Panc1 (cell line): ENCODE results near the gene TUBGCP3. TPM values are rescaled to one million over a fixed set of nuclear protein-coding genes. Genes with fewer than 3 reads are reported as not detected.

Experiments used
- ATAC-seq: fragments of 200-7000 bp; cut with Tn5 transposase; 2 replicates; pipeline ENCODE4 v1.9.1; 2020; ENCODE audit warnings: mild to moderate bottlenecking, moderate library complexity
- BruUV-seq: library from RNA; stranded (reverse); fragments of 400-500 nt; replicated peaks from 2 replicates; lab custom pipeline; 2021; lab: Mats Ljungman, UMichigan
- CTCF ChIA-PET: fragments of 300-600 bp; sonication (Branson Sonifier 250); formaldehyde crosslinking; loops from one replicate; lab custom pipeline; 2022; ENCODE audit warnings: antibody characterized with exemption; lab: Charles Lee
- POLR2A ChIA-PET: fragments of 300-600 bp; sonication (Branson Sonifier 250); formaldehyde crosslinking; loops from one replicate; lab custom pipeline; 2022; ENCODE audit warnings: antibody characterized with exemption; lab: Charles Lee
- DNase-seq: peaks from one replicate; pipeline ENCODE4 v3.0.0-alpha.2; 2010; ENCODE audit warnings: low read depth, low spot score
- H3K27ac ChIP-seq: 2 replicates; pipeline ENCODE4 v1.5.1; 2011; ENCODE audit warnings: mild to moderate bottlenecking, low read length, inconsistent platforms
- H3K27me3 ChIP-seq: fragments of 200-500 bp; sonication (Bioruptor generic); 2 replicates; pipeline ENCODE4 v1.6.0; 2014; ENCODE audit warnings: low read length, inconsistent platforms; ENCODE audit not compliant: control insufficient read depth, insufficient read depth
- H3K36me3 ChIP-seq: fragments of 200-500 bp; sonication (Bioruptor generic); 2 replicates; pipeline ENCODE4 v1.5.1; 2014; ENCODE audit warnings: inconsistent platforms, mild to moderate bottlenecking, low read length, moderate library complexity; ENCODE audit not compliant: control insufficient read depth, insufficient read depth
- H3K4me1 ChIP-seq: 2 replicates; pipeline ENCODE4 v1.5.1; 2011; ENCODE audit warnings: inconsistent platforms, mild to moderate bottlenecking, low read length, moderate library complexity; ENCODE audit not compliant: control insufficient read depth, insufficient read depth
- H3K4me3 ChIP-seq, 2 experiments: 2 replicates each; pipeline ENCODE4 v1.5.1; 2011 to 2012; ENCODE audit warnings: low read depth in 2 of 2, low read length in 2 of 2, mild to moderate bottlenecking in 2 of 2, inconsistent platforms in 1 of 2, moderate library complexity in 1 of 2
- H3K9me3 ChIP-seq: fragments of 200-500 bp; sonication (Bioruptor generic); 2 replicates; pipeline ENCODE4 v1.5.1; 2014; ENCODE audit warnings: low read depth, mild to moderate bottlenecking, inconsistent platforms, low read length, moderate library complexity; ENCODE audit not compliant: control insufficient read depth, insufficient read depth
- POLR2AphosphoS5 ChIP-seq: IDR thresholded peaks from 2 replicates; pipeline ENCODE4 v1.6.1; 2012; ENCODE audit warnings: mild to moderate bottlenecking, low read depth, low read length, moderate library complexity
- SIN3A ChIP-seq: IDR thresholded peaks from 2 replicates; pipeline ENCODE4 v1.6.1; 2012; ENCODE audit warnings: low read depth, mild to moderate bottlenecking, low read length, moderate library complexity, borderline replicate concordance; ENCODE audit not compliant: insufficient read depth
- TCF7L2 ChIP-seq: IDR thresholded peaks from 2 replicates; pipeline ENCODE4 v1.6.1; 2011; ENCODE audit warnings: mild to moderate bottlenecking, low read depth, low read length, inconsistent platforms
- in situ Hi-C: cut with HindIII; loops from 2 replicates; pipeline ENCODE4 v1.10.0; 2016; ENCODE audit warnings: low sequenced_read_pairs, low pct_unique_long_range_greater_than_20kb
- intact Hi-C: fragments of 100-400 bp; cut with micrococcal nuclease; formaldehyde crosslinking; loops from one replicate; pipeline ENCODE4 v1.10.0; 2022; ENCODE audit not compliant: unreplicated experiment
- total RNA-seq: library from RNA; stranded (reverse); gene quantifications from one replicate; pipeline ENCODE4 v1.2.1, GENCODE V29; 2021; ENCODE audit not compliant: unreplicated experiment
- TF ChIP-seq, protein P1 (sequence below), 2 experiments: IDR thresholded peaks; 2 replicates each; pipeline ENCODE4 v1.6.1; 2011 to 2012; ENCODE audit warnings: low read depth in 2 of 2, control low read depth in 1 of 2, low read length in 1 of 2, mild to moderate bottlenecking in 1 of 2, moderate library complexity in 1 of 2; ENCODE audit not compliant: insufficient read depth in 1 of 2
- TF ChIP-seq, protein P2 (sequence below): fragments of 450-650 bp; IDR thresholded peaks from 2 replicates; pipeline ENCODE4 v1.5.1; 2017; ENCODE audit warnings: mild to moderate bottlenecking

Gene TUBGCP3
- total RNA-seq, 1 experiment from 2014 or later: 28.4 TPM

DNA sequence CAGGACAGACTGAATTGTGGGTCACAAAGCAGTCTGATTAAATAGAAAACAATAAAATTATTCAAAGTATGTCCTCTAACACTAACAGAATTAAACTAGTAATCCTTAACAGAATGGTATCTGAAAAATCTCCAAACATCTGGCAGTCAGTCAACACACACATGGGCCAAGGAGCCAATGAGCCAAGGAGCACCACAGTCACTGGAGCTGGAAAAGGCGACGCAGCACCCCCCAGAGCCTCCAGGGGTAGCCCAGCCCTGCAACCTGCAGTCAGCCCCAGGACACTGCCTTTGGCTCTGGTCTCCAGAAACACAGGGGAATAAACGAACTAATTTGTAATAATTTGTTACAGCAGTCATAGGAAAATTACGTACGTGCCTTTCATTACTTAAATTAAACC is 12.3 kb downstream of the TUBGCP3 start:
- ChIA-PET POLR2A (no interaction called here), CTCF (no interaction called here)
- H3K36me3 ChIP-seq: no peaks in the 10 kb centered on the region
- DNase-seq (no peak), ATAC-seq (no peak)
- H3K27ac ChIP-seq: no peak overlapping the region
- in situ Hi-C loops: no loop called here
- peaks cover 7% of the 10 kb centered on the region for H3K4me1 ChIP-seq
- H3K27me3 ChIP-seq: no peaks in the 10 kb centered on the region
- no TSS peak for BruUV-seq
- H3K9me3 ChIP-seq: no peaks in the 10 kb centered on the region
- H3K4me3 ChIP-seq: no peak overlapping the region
- intact Hi-C loops: no loop called here
- no peak for TF ChIP-seq TCF7L2
- TF ChIP-seq, protein P1, sequence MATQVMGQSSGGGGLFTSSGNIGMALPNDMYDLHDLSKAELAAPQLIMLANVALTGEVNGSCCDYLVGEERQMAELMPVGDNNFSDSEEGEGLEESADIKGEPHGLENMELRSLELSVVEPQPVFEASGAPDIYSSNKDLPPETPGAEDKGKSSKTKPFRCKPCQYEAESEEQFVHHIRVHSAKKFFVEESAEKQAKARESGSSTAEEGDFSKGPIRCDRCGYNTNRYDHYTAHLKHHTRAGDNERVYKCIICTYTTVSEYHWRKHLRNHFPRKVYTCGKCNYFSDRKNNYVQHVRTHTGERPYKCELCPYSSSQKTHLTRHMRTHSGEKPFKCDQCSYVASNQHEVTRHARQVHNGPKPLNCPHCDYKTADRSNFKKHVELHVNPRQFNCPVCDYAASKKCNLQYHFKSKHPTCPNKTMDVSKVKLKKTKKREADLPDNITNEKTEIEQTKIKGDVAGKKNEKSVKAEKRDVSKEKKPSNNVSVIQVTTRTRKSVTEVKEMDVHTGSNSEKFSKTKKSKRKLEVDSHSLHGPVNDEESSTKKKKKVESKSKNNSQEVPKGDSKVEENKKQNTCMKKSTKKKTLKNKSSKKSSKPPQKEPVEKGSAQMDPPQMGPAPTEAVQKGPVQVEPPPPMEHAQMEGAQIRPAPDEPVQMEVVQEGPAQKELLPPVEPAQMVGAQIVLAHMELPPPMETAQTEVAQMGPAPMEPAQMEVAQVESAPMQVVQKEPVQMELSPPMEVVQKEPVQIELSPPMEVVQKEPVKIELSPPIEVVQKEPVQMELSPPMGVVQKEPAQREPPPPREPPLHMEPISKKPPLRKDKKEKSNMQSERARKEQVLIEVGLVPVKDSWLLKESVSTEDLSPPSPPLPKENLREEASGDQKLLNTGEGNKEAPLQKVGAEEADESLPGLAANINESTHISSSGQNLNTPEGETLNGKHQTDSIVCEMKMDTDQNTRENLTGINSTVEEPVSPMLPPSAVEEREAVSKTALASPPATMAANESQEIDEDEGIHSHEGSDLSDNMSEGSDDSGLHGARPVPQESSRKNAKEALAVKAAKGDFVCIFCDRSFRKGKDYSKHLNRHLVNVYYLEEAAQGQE (IDR thresholded peaks at IDR 0.05; ENCODE audit: insufficient read depth in 1 of 2, low read depth in 2 of 2, low read length in 1 of 2): no peak
- TF ChIP-seq SIN3A: no peak
- TF ChIP-seq, protein P2, sequence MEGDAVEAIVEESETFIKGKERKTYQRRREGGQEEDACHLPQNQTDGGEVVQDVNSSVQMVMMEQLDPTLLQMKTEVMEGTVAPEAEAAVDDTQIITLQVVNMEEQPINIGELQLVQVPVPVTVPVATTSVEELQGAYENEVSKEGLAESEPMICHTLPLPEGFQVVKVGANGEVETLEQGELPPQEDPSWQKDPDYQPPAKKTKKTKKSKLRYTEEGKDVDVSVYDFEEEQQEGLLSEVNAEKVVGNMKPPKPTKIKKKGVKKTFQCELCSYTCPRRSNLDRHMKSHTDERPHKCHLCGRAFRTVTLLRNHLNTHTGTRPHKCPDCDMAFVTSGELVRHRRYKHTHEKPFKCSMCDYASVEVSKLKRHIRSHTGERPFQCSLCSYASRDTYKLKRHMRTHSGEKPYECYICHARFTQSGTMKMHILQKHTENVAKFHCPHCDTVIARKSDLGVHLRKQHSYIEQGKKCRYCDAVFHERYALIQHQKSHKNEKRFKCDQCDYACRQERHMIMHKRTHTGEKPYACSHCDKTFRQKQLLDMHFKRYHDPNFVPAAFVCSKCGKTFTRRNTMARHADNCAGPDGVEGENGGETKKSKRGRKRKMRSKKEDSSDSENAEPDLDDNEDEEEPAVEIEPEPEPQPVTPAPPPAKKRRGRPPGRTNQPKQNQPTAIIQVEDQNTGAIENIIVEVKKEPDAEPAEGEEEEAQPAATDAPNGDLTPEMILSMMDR: no peak
- no peak for TF ChIP-seq POLR2AphosphoS5

DNA sequence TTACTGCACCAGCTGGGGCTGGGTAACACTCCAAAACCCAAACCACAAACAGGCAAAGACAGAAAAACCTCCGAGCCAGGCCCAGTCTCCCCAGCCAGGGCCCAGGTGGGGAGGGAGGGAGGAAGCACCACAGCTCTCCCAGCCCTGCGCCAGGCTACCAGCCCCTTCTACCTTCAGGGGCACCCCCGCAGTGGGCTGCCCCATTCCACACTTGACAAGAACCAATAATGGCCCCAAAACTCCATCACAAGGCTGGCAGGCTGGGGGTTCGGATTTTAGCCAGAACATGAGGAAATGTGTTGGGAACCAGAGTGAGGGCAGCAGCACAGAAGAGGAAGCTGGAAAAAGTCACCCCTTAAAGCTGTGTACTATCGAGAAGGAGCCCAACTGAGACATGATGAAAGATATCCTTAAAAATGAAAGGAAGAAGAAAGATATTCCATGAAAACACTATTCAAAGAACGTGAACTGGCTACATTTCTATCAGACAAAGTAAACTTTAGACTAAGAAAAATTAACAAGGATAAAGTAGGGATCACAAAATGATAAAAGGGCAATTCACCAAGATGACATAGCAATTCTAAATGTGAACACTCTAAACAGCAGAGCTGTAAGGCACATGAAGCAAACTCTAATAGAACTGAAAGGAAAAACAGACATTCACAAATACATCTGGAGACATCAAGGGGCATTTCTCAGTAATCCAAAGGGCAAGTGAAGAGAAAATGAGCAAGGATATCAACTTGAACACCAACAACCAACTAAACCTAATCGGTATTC is 12.9 kb downstream of the TUBGCP3 start:
- CTCF ChIA-PET: no interaction called here
- DNase-seq (no peak), ATAC-seq (no peak)
- Histone ChIP-seq H3K36me3 (no peaks in the 10 kb centered on the region), H3K27me3 (no peaks in the 10 kb centered on the region), H3K4me1 (peaks cover 7% of the 10 kb centered on the region), H3K4me3 (no peak overlapping the region), H3K9me3 (no peaks in the 10 kb centered on the region), H3K27ac (no peak overlapping the region; the same call in 1 of the 2 replicates)
- intact Hi-C loops: no loop called here
- POLR2A ChIA-PET: interaction anchor here (0.6 kb wide), 1 partner anchor 11 kb away, joined by 5 read pairs; no protein-coding TSS in a partner anchor
- TF ChIP-seq POLR2AphosphoS5 (no peak), SIN3A (no peak), TCF7L2 (no peak)
- TF ChIP-seq, protein P1 (IDR thresholded peaks at IDR 0.05; ENCODE audit: insufficient read depth in 1 of 2, low read depth in 2 of 2, low read length in 1 of 2): no peak
- TF ChIP-seq, protein P2: no peak
- in situ Hi-C loops: no loop called here
- BruUV-seq: no TSS peak
